GM10266 (cell line): ENCODE measurements around the gene UTP11.

Source experiments
- DNase-seq: peaks from one replicate; pipeline ENCODE4 v3.0.0; 2012; ENCODE audit errors: extremely low spot score
- TF ChIP-seq, protein P1 (sequence below): IDR thresholded peaks from 2 replicates; pipeline ENCODE4 v1.5.1; 2012; ENCODE audit warnings: mild to moderate bottlenecking, low read depth; ENCODE audit not compliant: control insufficient read depth, insufficient read depth; ENCODE audit errors: missing control alignments

UTP11 gene

GRCh38 chr1:37987679-37988078, 24.9 kb upstream of the UTP11 start:
- no peak for DNase-seq
- TF ChIP-seq, protein P1, sequence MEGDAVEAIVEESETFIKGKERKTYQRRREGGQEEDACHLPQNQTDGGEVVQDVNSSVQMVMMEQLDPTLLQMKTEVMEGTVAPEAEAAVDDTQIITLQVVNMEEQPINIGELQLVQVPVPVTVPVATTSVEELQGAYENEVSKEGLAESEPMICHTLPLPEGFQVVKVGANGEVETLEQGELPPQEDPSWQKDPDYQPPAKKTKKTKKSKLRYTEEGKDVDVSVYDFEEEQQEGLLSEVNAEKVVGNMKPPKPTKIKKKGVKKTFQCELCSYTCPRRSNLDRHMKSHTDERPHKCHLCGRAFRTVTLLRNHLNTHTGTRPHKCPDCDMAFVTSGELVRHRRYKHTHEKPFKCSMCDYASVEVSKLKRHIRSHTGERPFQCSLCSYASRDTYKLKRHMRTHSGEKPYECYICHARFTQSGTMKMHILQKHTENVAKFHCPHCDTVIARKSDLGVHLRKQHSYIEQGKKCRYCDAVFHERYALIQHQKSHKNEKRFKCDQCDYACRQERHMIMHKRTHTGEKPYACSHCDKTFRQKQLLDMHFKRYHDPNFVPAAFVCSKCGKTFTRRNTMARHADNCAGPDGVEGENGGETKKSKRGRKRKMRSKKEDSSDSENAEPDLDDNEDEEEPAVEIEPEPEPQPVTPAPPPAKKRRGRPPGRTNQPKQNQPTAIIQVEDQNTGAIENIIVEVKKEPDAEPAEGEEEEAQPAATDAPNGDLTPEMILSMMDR = no peak

DNA sequence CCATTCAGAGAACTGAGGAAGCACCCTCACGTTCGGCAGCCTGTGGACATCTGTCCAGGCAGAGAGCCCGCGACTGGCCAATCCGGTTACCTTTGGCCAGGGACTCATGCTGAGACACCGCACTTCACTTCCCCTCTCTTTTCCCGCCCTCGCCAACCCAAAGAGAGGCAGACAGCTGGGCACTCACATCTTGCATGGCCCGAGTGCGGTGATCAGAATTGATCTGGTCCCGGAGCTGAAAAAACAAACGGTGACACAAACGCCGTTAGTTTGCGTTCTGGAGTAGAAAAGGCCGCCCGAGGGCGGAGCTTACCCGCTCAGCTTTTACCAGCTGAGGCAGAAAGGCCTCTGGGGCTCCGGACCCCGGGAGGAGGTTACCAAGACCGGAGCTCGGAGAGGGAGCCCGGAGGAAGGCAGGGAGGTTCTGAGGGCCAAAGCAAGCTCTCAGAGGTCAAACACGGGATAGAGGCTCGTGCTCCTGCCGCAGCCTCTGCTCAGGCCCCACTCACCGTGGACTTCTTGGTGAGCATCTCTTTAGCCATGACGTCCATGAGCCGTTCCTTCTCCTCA, 23.1 kb upstream of the UTP11 start:
- no peak for DNase-seq
- TF ChIP-seq, protein P1 = no peak

- TF ChIP-seq, protein P1 = no peak
- no peak for DNase-seq
These were observed 17.5 kb upstream of the UTP11 start for GRCh38 chr1:37994886-37995566.

GRCh38 chr1:37995751-37996345, 16.7 kb upstream of the UTP11 start:
- TF ChIP-seq, protein P1 = no peak
- DNase-seq = no peak

DNA sequence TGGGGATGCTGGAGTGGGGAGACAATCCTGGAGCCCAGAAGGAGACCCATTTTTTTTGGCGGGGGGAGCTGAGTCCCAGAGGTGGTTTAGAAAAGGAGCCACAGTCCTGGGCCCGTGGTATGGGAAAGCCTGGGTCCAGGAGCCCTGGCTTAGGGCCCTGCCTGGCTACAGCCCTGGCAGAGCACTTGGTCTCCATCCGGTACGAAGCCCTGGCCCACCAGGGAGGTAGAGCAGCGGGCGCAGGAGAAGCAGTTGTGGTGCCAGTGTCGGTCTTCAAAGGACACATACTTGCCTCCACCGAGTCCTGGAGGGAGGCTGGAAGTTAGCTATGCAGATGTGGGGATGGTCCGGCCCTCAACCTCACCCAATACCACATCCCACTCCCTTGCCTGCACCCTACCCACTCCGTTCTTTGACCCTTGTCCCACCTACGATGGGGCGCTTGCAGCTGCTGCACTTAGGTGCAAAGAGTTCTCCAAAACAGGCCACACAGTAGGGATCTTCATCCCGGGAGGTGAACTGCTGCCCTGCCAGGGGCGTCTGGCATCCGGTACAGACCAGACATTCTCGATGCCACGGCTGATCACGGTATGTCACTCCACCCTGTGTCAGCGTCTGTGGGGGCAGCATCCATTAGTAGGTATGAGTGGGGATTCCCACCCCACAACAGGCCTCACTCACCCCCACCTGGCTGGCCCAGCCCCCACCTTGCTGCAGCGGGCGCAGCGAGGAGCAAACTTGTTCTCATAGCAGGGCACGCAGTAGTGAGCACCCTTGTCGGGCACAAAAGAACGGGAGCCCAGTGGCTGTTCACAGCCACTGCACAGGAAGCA, 15.1 kb upstream of the UTP11 start:
- DNase-seq = no peak
- TF ChIP-seq, protein P1 = no peak

GRCh38 chr1:37998089-37998808, 14.3 kb upstream of the UTP11 start:
- DNase-seq = no peak
- TF ChIP-seq, protein P1 = no peak
